H1 (cell line): Measurements from ENCODE around the gene RAMP3. TPM values are rescaled to one million over a fixed set of nuclear protein-coding genes. Genes with fewer than 3 reads are reported as not detected.
A peak's percentile ranks its signal among the peaks of the same experiment; 100 is the strongest.

ENCODE experiments used
- CTCF ChIA-PET: fragments of 300-600 bp; sonication (Branson Sonifier 250); formaldehyde crosslinking; loops from one replicate; lab custom pipeline; 2021; ENCODE audit not compliant: partially characterized antibody; lab: Charles Lee
- POLR2A ChIA-PET: fragments of 300-600 bp; sonication (Branson Sonifier 250); formaldehyde crosslinking; loops from one replicate; lab custom pipeline; 2021; ENCODE audit warnings: inconsistent platforms; ENCODE audit not compliant: partially characterized antibody; lab: Charles Lee
- DNase-seq, 2 experiments: peaks; one replicate each; pipeline versions ENCODE4 v3.0.0 to v3.0.0-alpha.2; 2010 to 2022; ENCODE audit warnings: low spot score in 2 of 2, low read depth in 1 of 2, mixed read lengths in 1 of 2
- FAIRE-seq: peaks from 2 replicates; lab custom pipeline; 2011; peaks lifted over from hg19 to GRCh38; lab: Jason Lieb, UNC
- H2AFZ ChIP-seq: 2 replicates; pipeline ENCODE4 v1.8.1; 2012; ENCODE audit warnings: low read length, inconsistent platforms
- H2AK5ac ChIP-seq: 2 replicates; pipeline ENCODE4 v1.6.1; 2013; ENCODE audit warnings: low read depth, low read length
- H2BK120ac ChIP-seq: replicated peaks from 2 replicates; pipeline ENCODE3; 2013; ENCODE audit warnings: low read depth, low read length, inconsistent platforms
- H2BK12ac ChIP-seq: 2 replicates; pipeline ENCODE4 v1.6.1; 2013; ENCODE audit warnings: low read depth, low read length
- H2BK15ac ChIP-seq: 2 replicates; pipeline ENCODE4 v1.6.1; 2013; ENCODE audit warnings: low read length
- H2BK20ac ChIP-seq: 2 replicates; pipeline ENCODE4 v1.6.1; 2013; ENCODE audit warnings: low read length
- H2BK5ac ChIP-seq: 2 replicates; pipeline ENCODE4 v1.6.1; 2013; ENCODE audit warnings: low read depth, low read length
- H3K14ac ChIP-seq: 2 replicates; pipeline ENCODE4 v1.6.1; 2013; ENCODE audit warnings: inconsistent platforms; ENCODE audit not compliant: insufficient read length
- H3K18ac ChIP-seq: 2 replicates; pipeline ENCODE4 v1.6.1; 2013; ENCODE audit warnings: low read length; ENCODE audit errors: extremely low read depth
- H3K23ac ChIP-seq: 2 replicates; pipeline ENCODE4 v1.6.1; 2013; ENCODE audit warnings: inconsistent platforms; ENCODE audit not compliant: insufficient read length
- H3K23me2 ChIP-seq: 2 replicates; pipeline ENCODE4 v1.6.1; 2013; ENCODE audit warnings: low read depth, low read length
- H3K27ac ChIP-seq: 2 replicates; pipeline ENCODE4 v1.6.1; 2011; ENCODE audit warnings: low read depth, low read length, inconsistent platforms
- H3K27me3 ChIP-seq, 4 experiments: replicated peaks in 1 of 4; 1 replicate in 1 of 4; 2 replicates in 3 of 4; pipeline versions ENCODE4 v1.6.1 to v1.8.1; 2011 to 2013; ENCODE audit warnings: low read length in 3 of 4, mild to moderate bottlenecking in 3 of 4, inconsistent platforms in 2 of 4, mixed read lengths in 2 of 4, moderate library complexity in 1 of 4; ENCODE audit not compliant: control insufficient read depth in 3 of 4, insufficient read depth in 3 of 4; ENCODE audit errors: extremely low read depth in 1 of 4
- H3K36me3 ChIP-seq, 4 experiments: 2 replicates each; pipeline versions ENCODE4 v1.6.1 to v1.8.1; 2011 to 2013; ENCODE audit warnings: mild to moderate bottlenecking in 4 of 4, low read length in 3 of 4, moderate library complexity in 2 of 4, control low read depth in 1 of 4, inconsistent platforms in 1 of 4; ENCODE audit not compliant: insufficient read depth in 4 of 4, control insufficient read depth in 2 of 4
- H3K4ac ChIP-seq: replicated peaks from 2 replicates; pipeline ENCODE3; 2013; ENCODE audit warnings: low read length, low read depth, mixed read lengths, inconsistent platforms; ENCODE audit not compliant: insufficient read length
- H3K4me1 ChIP-seq, 4 experiments: replicated peaks in 1 of 4; 1 replicate in 1 of 4; 2 replicates in 3 of 4; pipeline versions ENCODE4 v1.6.1 to v1.8.1; 2011 to 2013; ENCODE audit warnings: low read length in 3 of 4, inconsistent platforms in 2 of 4, mixed read lengths in 1 of 4; ENCODE audit not compliant: insufficient read depth in 4 of 4, control insufficient read depth in 3 of 4
- H3K4me2 ChIP-seq, 2 experiments: 2 replicates each; pipeline versions ENCODE4 v1.6.1 to v1.8.1; 2011 to 2013; ENCODE audit warnings: low read depth in 2 of 2, low read length in 2 of 2, control low read depth in 1 of 2, inconsistent platforms in 1 of 2, mild to moderate bottlenecking in 1 of 2; ENCODE audit not compliant: insufficient read depth in 1 of 2
- H3K4me3 ChIP-seq, 4 experiments: fragments of 200-600, 300-600 bp in 1 of 4; sonication (generic), shearing (Covaris generic), sonication (Bioruptor Twin) in 1 of 4; 2 replicates each; pipeline versions ENCODE4 v1.5.1 to v1.8.1; 2011 to 2016; ENCODE audit warnings: low read length in 4 of 4, low read depth in 3 of 4, control low read depth in 2 of 4, inconsistent platforms in 2 of 4, mild to moderate bottlenecking in 2 of 4, mixed read lengths in 1 of 4, moderate library complexity in 1 of 4; ENCODE audit not compliant: insufficient read depth in 2 of 4; ENCODE audit errors: extremely low read depth in 1 of 4
- H3K56ac ChIP-seq: replicated peaks from 2 replicates; pipeline ENCODE3; 2013; ENCODE audit warnings: low read depth, mild to moderate bottlenecking, mixed read lengths, low read length, inconsistent platforms; ENCODE audit not compliant: insufficient read length
- H3K79me1 ChIP-seq: 2 replicates; pipeline ENCODE4 v1.6.1; 2013; ENCODE audit warnings: low read depth, low read length, control low read depth
- H3K79me2 ChIP-seq, 2 experiments: 2 replicates each; pipeline versions ENCODE4 v1.6.1 to v1.8.1; 2012 to 2013; ENCODE audit warnings: low read length in 2 of 2, mild to moderate bottlenecking in 2 of 2, inconsistent platforms in 1 of 2; ENCODE audit not compliant: insufficient read depth in 2 of 2, control insufficient read depth in 1 of 2
- H3K9ac ChIP-seq, 4 experiments: replicated peaks in 1 of 4; 1 replicate in 1 of 4; 2 replicates in 3 of 4; pipeline versions ENCODE4 v1.6.1 to v1.8.1; 2011 to 2013; ENCODE audit warnings: low read depth in 3 of 4, low read length in 3 of 4, control low read depth in 2 of 4, mild to moderate bottlenecking in 2 of 4, moderate library complexity in 2 of 4, inconsistent platforms in 1 of 4; ENCODE audit errors: extremely low read depth in 1 of 4
- H3K9me3 ChIP-seq, 2 experiments: 2 replicates each; pipeline versions ENCODE4 v1.6.1 to v1.8.1; 2012 to 2013; ENCODE audit warnings: mild to moderate bottlenecking in 2 of 2, moderate library complexity in 2 of 2, control low read depth in 1 of 2, inconsistent platforms in 1 of 2, low read depth in 1 of 2, low read length in 1 of 2, mixed read lengths in 1 of 2; ENCODE audit not compliant: insufficient read depth in 2 of 2
- H4K20me1 ChIP-seq, 2 experiments: replicated peaks in 1 of 2; 2 replicates each; pipeline versions ENCODE3 to v1.8.1; 2011 to 2013; ENCODE audit warnings: inconsistent platforms in 2 of 2, low read length in 2 of 2, mild to moderate bottlenecking in 1 of 2; ENCODE audit not compliant: insufficient read depth in 2 of 2, control insufficient read depth in 1 of 2
- H4K5ac ChIP-seq: 2 replicates; pipeline ENCODE4 v1.6.1; 2013; ENCODE audit warnings: low read length, low read depth, mixed read lengths, inconsistent platforms; ENCODE audit not compliant: insufficient read length
- H4K8ac ChIP-seq: 2 replicates; pipeline ENCODE4 v1.8.0; 2013; ENCODE audit warnings: mild to moderate bottlenecking, moderate library complexity, low read length, inconsistent platforms; ENCODE audit not compliant: insufficient read depth; ENCODE audit errors: extremely low read depth
- H4K91ac ChIP-seq: replicated peaks from 2 replicates; pipeline ENCODE3; 2013; ENCODE audit warnings: low read length, mixed read lengths, inconsistent platforms; ENCODE audit not compliant: insufficient read length
- CBX8 ChIP-seq: fragments of 300-800, 300-1000 bp; sonication (generic); IDR thresholded peaks from 2 replicates; pipeline ENCODE4 v1.7.1; 2016; ENCODE audit warnings: low read depth, low read length, borderline replicate concordance
- GTF2F1 ChIP-seq: IDR thresholded peaks from 2 replicates; pipeline ENCODE4 v1.6.1; 2012; ENCODE audit warnings: low read depth, low read length, improper control_type of control experiment, borderline replicate concordance
- KDM1A ChIP-seq: fragments of 200-600, 300-600 bp; sonication (generic); IDR thresholded peaks from 2 replicates; pipeline ENCODE4 v1.7.1; 2016; ENCODE audit warnings: mild to moderate bottlenecking, low read length, borderline replicate concordance
- MAX ChIP-seq: IDR thresholded peaks from 2 replicates; pipeline ENCODE4 v1.6.1; 2012; ENCODE audit warnings: inconsistent platforms
- POLR2AphosphoS5 ChIP-seq: IDR thresholded peaks from 2 replicates; pipeline ENCODE4 v1.6.1; 2011; ENCODE audit warnings: low read depth, low read length
- POU5F1 ChIP-seq: IDR thresholded peaks from 2 replicates; pipeline ENCODE4 v1.6.1; 2011; ENCODE audit warnings: low read depth, mild to moderate bottlenecking, low read length, moderate library complexity
- RBBP5 ChIP-seq: IDR thresholded peaks from 2 replicates; pipeline ENCODE4 v1.7.1; 2012; ENCODE audit warnings: low read depth, mild to moderate bottlenecking, inconsistent platforms, low read length, moderate library complexity, borderline replicate concordance
- SIX5 ChIP-seq: IDR thresholded peaks from 2 replicates; pipeline ENCODE4 v1.6.1; 2011; ENCODE audit warnings: mild to moderate bottlenecking, low read depth, low read length
- SP2 ChIP-seq: IDR thresholded peaks from 2 replicates; pipeline ENCODE4 v1.6.1; 2012; ENCODE audit warnings: mild to moderate bottlenecking, low read length, inconsistent platforms
- YY1 ChIP-seq: IDR thresholded peaks from 2 replicates; pipeline ENCODE4 v1.6.1; 2011; ENCODE audit warnings: low read depth, mild to moderate bottlenecking, low read length
- WGBS, 2 experiments: shearing (Covaris generic) in 1 of 2; methylation state at CpG; one replicate each; pipeline versions ENCODE4 v1.1.6 to v1.1.7; 2013 to 2015; ENCODE audit warnings: low lambda C conversion rate in 2 of 2, mixed read lengths in 2 of 2, inconsistent platforms in 1 of 2, low coverage in 1 of 2, missing lambda C conversion rate in 1 of 2; ENCODE audit not compliant: insufficient replicate concordance in 2 of 2, insufficient coverage in 1 of 2, insufficient read length in 1 of 2; ENCODE audit errors: extremely low coverage in 1 of 2, missing lambda C conversion rate in 1 of 2; 5-methylcytosine and 5-hydroxymethylcytosine counted together
- polyA plus RNA-seq, 7 experiments: library from polyadenylated mRNA; depleted of rRNA in 3 of 7; stranded (reverse) in 5 of 7; unstranded in 2 of 7; fragments of >200 nt in 5 of 7; fragments of 200-250 nt in 2 of 7; gene quantifications; 1 replicate in 5 of 7; 2 replicates in 1 of 7; 4 replicates in 1 of 7; pipeline versions ENCODE4 v1.2.1 to v1.2.3, GENCODE V29; 2011 to 2013; ENCODE audit warnings: missing spikeins in 2 of 7, mixed read lengths in 2 of 7
- total RNA-seq: library from RNA; stranded (reverse); fragmentation: NEBNext Ultra II Directional; extraction: Animal tissue kit (Norgen Biotek cat#: 25700); gene quantifications from 2 replicates; pipeline ENCODE4 v1.2.1, GENCODE V29; 2021
- TF ChIP-seq, protein P1 (sequence below): IDR thresholded peaks from 2 replicates; pipeline ENCODE4 v1.6.1; 2012; ENCODE audit warnings: inconsistent platforms
- TF ChIP-seq, protein P2 (sequence below): IDR thresholded peaks from 2 replicates; pipeline ENCODE4 v1.6.1; 2011; ENCODE audit warnings: low read depth, mild to moderate bottlenecking, low read length; ENCODE audit not compliant: insufficient read depth

Gene RAMP3
- total and polyA plus RNA-seq, 2 of the 8 experiments (the other 6 are each of a cell fraction or from before 2014, with no cell fraction given): 0.88 to 0.98 TPM

DNA sequence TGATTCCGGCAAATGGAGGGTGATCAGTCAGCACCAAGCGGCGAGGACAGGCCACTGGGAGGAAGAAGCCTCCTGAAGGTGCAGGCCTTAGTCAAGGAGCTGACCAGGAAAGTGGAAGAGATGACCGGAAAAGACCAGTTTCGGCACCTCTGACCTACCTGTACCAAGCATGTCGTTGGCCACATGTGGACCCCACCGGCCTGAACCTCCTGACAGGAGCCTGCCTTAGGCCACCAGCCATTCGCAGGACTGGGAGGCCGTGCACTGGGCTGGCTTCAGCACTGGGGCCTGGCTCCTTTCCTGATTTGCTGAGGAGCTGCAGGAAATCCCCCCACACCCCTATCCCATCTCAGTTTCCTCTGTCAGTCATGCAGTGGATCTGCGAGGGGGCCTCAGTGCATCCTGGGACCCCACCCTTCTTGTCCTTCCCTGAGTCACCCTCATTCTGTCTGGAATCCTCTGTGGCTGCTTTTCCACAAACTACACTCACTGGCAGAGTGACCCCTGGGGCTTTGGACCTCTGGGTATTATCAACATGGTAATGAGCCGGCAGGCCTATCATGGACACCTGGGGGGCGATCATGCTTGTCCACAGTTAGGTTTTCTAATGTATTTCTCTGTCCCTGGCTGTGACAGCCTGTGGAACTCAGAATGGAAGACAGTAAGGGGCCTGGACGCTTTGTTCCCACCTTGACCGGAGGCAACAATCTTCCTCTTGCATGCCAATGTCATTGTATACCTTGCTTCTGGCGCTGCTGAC lies 33.0 kb downstream of the RAMP3 start:
- no peak overlapping the region for H3K14ac ChIP-seq
- ChIA-PET POLR2A (no interaction called here), CTCF (interaction anchor here (1.1 to 1.6 kb wide), 2 partner anchors 13 to 70 kb away, joined by 4 read pairs; no protein-coding TSS in a partner anchor)
- H2BK15ac ChIP-seq: no peak overlapping the region
- H4K91ac ChIP-seq: no peak overlapping the region
- no peak overlapping the region for H3K27ac ChIP-seq
- H2AK5ac ChIP-seq: no peak overlapping the region
- no peaks in the 10 kb centered on the region for H3K36me3 ChIP-seq
- no peak overlapping the region for H4K5ac ChIP-seq
- H3K27me3 ChIP-seq: no peaks in the 10 kb centered on the region
- H3K4me3 ChIP-seq: no peak overlapping the region
- no peak overlapping the region for H3K4ac ChIP-seq
- H2BK120ac ChIP-seq: no peak overlapping the region
- H3K23ac ChIP-seq: no peak overlapping the region
- no peaks in the 10 kb centered on the region for H3K79me1 ChIP-seq
- DNase-seq (no peak), FAIRE-seq (no peak)
- H3K9ac ChIP-seq: no peak overlapping the region
- no peak overlapping the region for H2BK20ac ChIP-seq
- H3K56ac ChIP-seq: no peak overlapping the region
- no peak overlapping the region for H2BK5ac ChIP-seq
- no peak overlapping the region; the same call in 1 of the 2 replicates for H2AFZ ChIP-seq
- no peak overlapping the region for H3K4me2 ChIP-seq
- peak overlapping the region; percentile 57; the same call in 1 of the 2 replicates for H4K8ac ChIP-seq
- H4K20me1 ChIP-seq: no peaks in the 10 kb centered on the region
- H3K9me3 ChIP-seq: no peaks in the 10 kb centered on the region
- 95% methylated on average over 15 of the region's 15 CpGs; no CpG with 5 or more reads in 1 of the 2 experiments for WGBS, 2 experiments
- H2BK12ac ChIP-seq: no peak overlapping the region
- H3K79me2 ChIP-seq: no peaks in the 10 kb centered on the region
- H3K23me2 ChIP-seq: no peaks in the 10 kb centered on the region
- no peaks in the 10 kb centered on the region for H3K4me1 ChIP-seq
- H3K18ac ChIP-seq: no peak overlapping the region
- TF ChIP-seq CBX8: no peak
- TF ChIP-seq, protein P1, sequence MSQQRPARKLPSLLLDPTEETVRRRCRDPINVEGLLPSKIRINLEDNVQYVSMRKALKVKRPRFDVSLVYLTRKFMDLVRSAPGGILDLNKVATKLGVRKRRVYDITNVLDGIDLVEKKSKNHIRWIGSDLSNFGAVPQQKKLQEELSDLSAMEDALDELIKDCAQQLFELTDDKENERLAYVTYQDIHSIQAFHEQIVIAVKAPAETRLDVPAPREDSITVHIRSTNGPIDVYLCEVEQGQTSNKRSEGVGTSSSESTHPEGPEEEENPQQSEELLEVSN: no peak
- TF ChIP-seq RBBP5: no peak
- TF ChIP-seq SIX5: no peak
- no peak for TF ChIP-seq POLR2AphosphoS5
- TF ChIP-seq KDM1A: no peak
- TF ChIP-seq, protein P2, sequence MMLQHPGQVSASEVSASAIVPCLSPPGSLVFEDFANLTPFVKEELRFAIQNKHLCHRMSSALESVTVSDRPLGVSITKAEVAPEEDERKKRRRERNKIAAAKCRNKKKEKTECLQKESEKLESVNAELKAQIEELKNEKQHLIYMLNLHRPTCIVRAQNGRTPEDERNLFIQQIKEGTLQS: no peak
- no peak for TF ChIP-seq MAX
- no peak for TF ChIP-seq POU5F1
- TF ChIP-seq YY1: no peak
- TF ChIP-seq SP2: no peak
- no peak for TF ChIP-seq GTF2F1
